HepG2 (cell line): ENCODE measurements around the gene DOCK9. TPM values are rescaled to one million over a fixed set of nuclear protein-coding genes. Genes with fewer than 3 reads are reported as not detected.

ENCODE experiments used
- ATAC-seq: fragments of 200-7000 bp; cut with Tn5 transposase; 3 replicates; pipeline ENCODE4 v1.9.1; 2020; ENCODE audit warnings: mild to moderate bottlenecking, moderate library complexity
- BruUV-seq: library from RNA; stranded (reverse); fragments of 400-500 nt; replicated peaks from 2 replicates; lab custom pipeline; 2021; lab: Mats Ljungman, UMichigan
- CTCF ChIA-PET: fragments of 300-600 bp; formaldehyde crosslinking; extraction: SDS; loops from one replicate; lab custom pipeline; 2021; ENCODE audit warnings: low total read pairs, inconsistent platforms, low intra/inter-chr PET ratio; lab: Yijun Ruan, JAX
- POLR2A ChIA-PET: fragments of 350-600 bp; sonication (Branson Sonifier 250); formaldehyde crosslinking; loops from one replicate; lab custom pipeline; 2020; ENCODE audit warnings: antibody characterized with exemption, inconsistent platforms; lab: Yijun Ruan, JAX
- DNase-seq: peaks from one replicate; pipeline ENCODE4 v3.0.0-alpha.2; 2015; ENCODE audit warnings: low spot score
- FAIRE-seq: peaks from 3 replicates; lab custom pipeline; 2011; peaks lifted over from hg19 to GRCh38; lab: Jason Lieb, UNC
- H2AFZ ChIP-seq: one replicate; pipeline ENCODE4 v1.6.1; 2011; ENCODE audit warnings: low read length, inconsistent platforms
- H3K27ac ChIP-seq: fragments of 300-600 bp; 3 replicates; pipeline ENCODE4 v1.8.0; 2011; ENCODE audit warnings: mixed run types, mild to moderate bottlenecking, mixed read lengths, low read length, inconsistent platforms; ENCODE audit not compliant: insufficient read depth; ENCODE audit errors: extremely low read length
- H3K27me3 ChIP-seq, 2 experiments: fragments of 200-600 bp in 1 of 2; 2 replicates in 1 of 2; 3 replicates in 1 of 2; pipeline versions ENCODE4 v1.6.0 to v1.8.0; 2011; ENCODE audit warnings: low read length in 2 of 2, mild to moderate bottlenecking in 2 of 2, moderate library complexity in 2 of 2, inconsistent platforms in 1 of 2; ENCODE audit not compliant: insufficient read depth in 2 of 2, control insufficient read depth in 1 of 2
- H3K36me3 ChIP-seq, 2 experiments: fragments of 200-600 bp in 1 of 2; replicated peaks in 1 of 2; 2 replicates in 1 of 2; 3 replicates in 1 of 2; pipeline versions ENCODE4 v1.5.1 to v1.8.0; 2011; ENCODE audit warnings: low read length in 2 of 2, inconsistent platforms in 1 of 2; ENCODE audit not compliant: insufficient read depth in 2 of 2, control insufficient read depth in 1 of 2
- H3K4me1 ChIP-seq: 2 replicates; pipeline ENCODE4 v1.5.1; 2012; ENCODE audit warnings: low read length, inconsistent platforms; ENCODE audit not compliant: insufficient read depth
- H3K4me2 ChIP-seq: 2 replicates; pipeline ENCODE4 v1.6.0; 2011; ENCODE audit warnings: low read depth, low read length, inconsistent platforms
- H3K4me3 ChIP-seq, 3 experiments: fragments of 200-600 bp in 1 of 3; sonication (generic), shearing (Covaris generic) in 1 of 3; replicated peaks in 1 of 3; 2 replicates each; pipeline ENCODE4 v1.5.1; 2011 to 2016; ENCODE audit warnings: low read length in 3 of 3, inconsistent platforms in 2 of 3, low read depth in 2 of 3, mild to moderate bottlenecking in 2 of 3, control low read depth in 1 of 3, mixed read lengths in 1 of 3; ENCODE audit not compliant: insufficient read depth in 1 of 3
- H3K79me2 ChIP-seq: one replicate; pipeline ENCODE4 v1.6.1; 2011; ENCODE audit warnings: low read length, inconsistent platforms; ENCODE audit not compliant: insufficient read depth
- H3K9ac ChIP-seq: 2 replicates; pipeline ENCODE4 v1.6.0; 2011; ENCODE audit warnings: mild to moderate bottlenecking, low read depth, low read length, inconsistent platforms; ENCODE audit not compliant: insufficient read depth
- H3K9me3 ChIP-seq: 2 replicates; pipeline ENCODE4 v1.5.1; 2012; ENCODE audit warnings: mild to moderate bottlenecking, low read length
- H4K20me1 ChIP-seq: 2 replicates; pipeline ENCODE4 v1.6.0; 2011; ENCODE audit warnings: inconsistent platforms, mild to moderate bottlenecking, low read length, moderate library complexity; ENCODE audit not compliant: insufficient read depth
- CEBPB ChIP-seq: IDR thresholded peaks from 2 replicates; pipeline ENCODE4 v1.6.1; 2011; ENCODE audit warnings: low read depth, low read length, improper control_type of control experiment, borderline replicate concordance
- HDAC6 ChIP-seq: fragments of 200-600 bp; sonication (generic); IDR thresholded peaks from 2 replicates; pipeline ENCODE4 v1.7.0; 2017; ENCODE audit warnings: mild to moderate bottlenecking, antibody characterized with exemption, low read length, low read depth
- NBN ChIP-seq: fragments of 450-650 bp; conservative IDR thresholded peaks from 2 replicates; pipeline ENCODE4 v1.6.1; 2017
- NFATC3 ChIP-seq: sonication (generic); formaldehyde crosslinking; IDR thresholded peaks from 2 replicates; pipeline ENCODE4 v1.5.1; 2020; ENCODE audit warnings: mild to moderate bottlenecking, missing genetic modification reagents
- NFYC ChIP-seq: IDR thresholded peaks from 2 replicates; pipeline ENCODE4 v1.6.1; 2016; ENCODE audit warnings: missing genetic modification reagents, missing compliant biosample characterization
- RCOR2 ChIP-seq: IDR thresholded peaks from 2 replicates; pipeline ENCODE4 v1.6.1; 2016; ENCODE audit warnings: missing biosample characterization, missing genetic modification reagents
- RFX3 ChIP-seq: IDR thresholded peaks from 2 replicates; pipeline ENCODE4 v1.6.1; 2016; ENCODE audit warnings: missing biosample characterization, missing genetic modification reagents
- RXRB ChIP-seq: IDR thresholded peaks from 2 replicates; pipeline ENCODE4 v1.6.1; 2016; ENCODE audit warnings: borderline replicate concordance, missing genetic modification reagents, missing compliant biosample characterization
- ZFP62 ChIP-seq: sonication (generic); formaldehyde crosslinking; IDR thresholded peaks from 2 replicates; pipeline ENCODE4 v1.4.0; 2020; ENCODE audit warnings: missing genetic modification reagents
- ZNF207 ChIP-seq: fragments of 450-650 bp; IDR thresholded peaks from 2 replicates; pipeline ENCODE4 v1.6.1; 2016; ENCODE audit warnings: antibody characterized with exemption, borderline replicate concordance
- ZNF562 ChIP-seq: sonication (generic); formaldehyde crosslinking; IDR thresholded peaks from 2 replicates; pipeline ENCODE4 v1.8.0; 2022; ENCODE audit warnings: missing genetic modification reagents, borderline replicate concordance
- ZNF652 ChIP-seq: IDR thresholded peaks from 2 replicates; pipeline ENCODE4 v1.6.1; 2016; ENCODE audit warnings: low read depth, borderline replicate concordance
- WGBS: methylation state at CpG from one replicate; pipeline ENCODE4 v1.1.6; 2017; ENCODE audit warnings: low lambda C conversion rate; 5-methylcytosine and 5-hydroxymethylcytosine counted together
- in situ Hi-C: cut with HindIII; loops from 2 replicates; pipeline ENCODE4 v1.10.0; 2017; ENCODE audit warnings: low pct_unique_long_range_greater_than_20kb; ENCODE audit not compliant: extremely low pct_ligation_motif_present
- intact Hi-C: fragments of 100-400 bp; cut with micrococcal nuclease; formaldehyde crosslinking; loops from one replicate; pipeline ENCODE4 v1.10.0; 2022; ENCODE audit not compliant: unreplicated experiment
- polyA plus RNA-seq, 8 experiments: library from polyadenylated mRNA; depleted of rRNA in 3 of 8; stranded (reverse) in 7 of 8; unstranded in 1 of 8; fragments of >200 nt; fragmentation: Illumina TruSeq in 4 of 8; extraction: Trizol in 4 of 8; gene quantifications; 2 replicates each; pipeline versions ENCODE4 v1.2.1 to v1.2.3, GENCODE V29; 2011 to 2016; ENCODE audit warnings: low read depth in 4 of 8, missing spikeins in 1 of 8, mixed read lengths in 1 of 8; ENCODE audit not compliant: insufficient read depth in 1 of 8
- total RNA-seq, 5 experiments: library from RNA; depleted of rRNA; stranded (reverse); fragments of >200 nt; fragmentation: Illumina TruSeq; extraction: Trizol; gene quantifications; 2 replicates each; pipeline ENCODE4 v1.2.3, GENCODE V29; 2016; ENCODE audit warnings: low read depth in 1 of 5

The DOCK9 gene
- total and polyA plus RNA-seq, 2 of the 13 experiments (the other 11 are each of a cell fraction or from before 2014, with no cell fraction given): 0.44 to 0.97 TPM

DNA sequence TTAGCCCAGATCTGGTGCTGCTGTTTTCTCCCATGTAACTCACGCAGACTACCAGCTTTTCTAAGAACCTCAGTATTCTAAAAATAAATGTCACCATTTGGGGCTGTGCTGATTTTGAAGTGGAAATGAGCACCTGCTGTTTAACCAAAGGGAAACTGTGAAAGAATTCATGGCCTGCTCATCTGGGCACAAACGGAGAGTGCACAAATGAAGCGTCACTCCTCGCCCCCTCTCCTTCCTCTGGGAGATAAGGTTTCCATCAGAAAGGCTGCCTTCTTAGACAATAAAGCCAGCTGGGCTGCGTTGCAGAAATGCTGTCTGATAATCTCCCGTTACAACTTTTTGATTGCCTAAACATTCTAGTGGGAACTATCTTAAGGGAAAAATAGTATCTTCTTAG, 151.7 kb downstream of the DOCK9 start (continued):
- no peak for TF ChIP-seq RFX3 (CRISPR knock-in tag)

DNA sequence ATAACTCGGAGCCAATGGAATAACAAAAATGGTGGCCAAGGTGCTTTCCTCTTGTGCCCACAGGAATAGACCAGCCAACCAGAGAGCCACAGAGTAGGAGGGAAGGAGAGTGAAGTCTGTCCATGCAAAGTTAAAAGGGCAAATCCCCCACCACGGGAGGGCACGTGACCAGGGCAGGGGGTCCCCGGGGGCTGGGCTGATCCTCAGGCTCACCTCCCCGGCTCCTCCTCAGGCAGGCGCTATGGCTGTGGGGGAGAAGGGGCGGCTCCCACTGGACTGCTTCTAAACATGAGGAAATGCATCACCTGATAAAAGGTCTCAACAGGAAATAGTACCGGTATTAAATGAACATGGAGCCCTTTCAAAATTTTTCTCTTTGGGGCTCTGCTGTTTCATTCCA, 152.2 kb downstream of the DOCK9 start:
- no peak for ATAC-seq
- Histone ChIP-seq H3K9ac (no peak overlapping the region), H3K4me1 (peaks cover 20% of the 10 kb centered on the region), H3K9me3 (no peaks in the 10 kb centered on the region), H2AFZ (no peak overlapping the region), H4K20me1 (no peaks in the 10 kb centered on the region), H3K36me3 (no peaks in the 10 kb centered on the region), H3K4me2 (no peak overlapping the region), H3K4me3 (no peak overlapping the region), H3K79me2 (no peaks in the 10 kb centered on the region), H3K27ac (no peak overlapping the region), H3K27me3 (no peaks in the 10 kb centered on the region)
- TF ChIP-seq HDAC6: no peak
- TF ChIP-seq CEBPB: no peak
- TF ChIP-seq ZNF207: no peak
- TF ChIP-seq ZNF562 (CRISPR knock-in tag): no peak
- TF ChIP-seq RCOR2 (CRISPR knock-in tag): no peak
- TF ChIP-seq NFATC3 (CRISPR knock-in tag): no peak
- TF ChIP-seq RXRB (CRISPR knock-in tag): no peak
- TF ChIP-seq ZNF652: no peak
- no peak for TF ChIP-seq NFYC
- TF ChIP-seq ZFP62 (CRISPR knock-in tag): no peak
- TF ChIP-seq NBN: no peak
- no TSS peak for BruUV-seq
- POLR2A ChIA-PET: no interaction called here
- FAIRE-seq: no peak
- 77% methylated on average over 5 of the region's 8 CpGs for WGBS
- in situ Hi-C loops (no loop called here), intact Hi-C loops (no loop called here)
- DNase-seq: no peak
- CTCF ChIA-PET: no interaction called here
